LNCaP clone FGC (cell line): ENCODE data around the gene TKT.
"Not testable (repeated sequence)": the region's sequence is repeated elsewhere in the genome, so short reads cannot be mapped to it uniquely, and the experiment has no call there.

Experiments used
- DNase-seq: peaks from one replicate; pipeline ENCODE4 v3.0.0-alpha.2; 2011; ENCODE audit warnings: low read depth
- H3K4me3 ChIP-seq: 2 replicates; pipeline ENCODE4 v1.5.1; 2011; ENCODE audit warnings: mild to moderate bottlenecking, low read depth, low read length, control low read depth
- CTCF ChIP-seq: IDR thresholded peaks from 2 replicates; pipeline ENCODE4 v1.5.1; 2012; ENCODE audit warnings: mild to moderate bottlenecking; ENCODE audit not compliant: control insufficient read depth, insufficient read depth; ENCODE audit errors: extremely low read depth

Gene TKT

GRCh38 chr3:53273146-53273670 is 17.4 kb upstream of the TKT start:
- no peak for TF ChIP-seq CTCF
- no peak overlapping the region for H3K4me3 ChIP-seq
- no peak for DNase-seq

- peak; percentile 75 for DNase-seq
- no peak overlapping the region for H3K4me3 ChIP-seq
- TF ChIP-seq CTCF: no peak
Observed at GRCh38 chr3:53269888-53270880, 14.4 kb upstream of the TKT start.

GRCh38 chr3:53269193-53269592 is 13.4 kb upstream of the TKT start:
- H3K4me3 ChIP-seq, DNase-seq: not testable (repeated sequence)

GRCh38 chr3:53267766-53268165 is 11.9 kb upstream of the TKT start:
- TF ChIP-seq CTCF: no peak
- no peak for DNase-seq
- H3K4me3 ChIP-seq: no peak overlapping the region

- DNase-seq: peak; percentile 80
- TF ChIP-seq CTCF: no peak
- no peak overlapping the region for H3K4me3 ChIP-seq
Observed at GRCh38 chr3:53264718-53265117, 8.9 kb upstream of the TKT start.

GRCh38 chr3:53263907-53264306 is 8.1 kb upstream of the TKT start:
- DNase-seq: peak; percentile 19
- TF ChIP-seq CTCF: no peak
- no peak overlapping the region for H3K4me3 ChIP-seq

- no peak for TF ChIP-seq CTCF
- DNase-seq: no peak
- no peak overlapping the region for H3K4me3 ChIP-seq
Observed at GRCh38 chr3:53261712-53262111, 5.9 kb upstream of the TKT start.
